ENCODE results near the gene HRH4.

The HRH4 gene

DNA sequence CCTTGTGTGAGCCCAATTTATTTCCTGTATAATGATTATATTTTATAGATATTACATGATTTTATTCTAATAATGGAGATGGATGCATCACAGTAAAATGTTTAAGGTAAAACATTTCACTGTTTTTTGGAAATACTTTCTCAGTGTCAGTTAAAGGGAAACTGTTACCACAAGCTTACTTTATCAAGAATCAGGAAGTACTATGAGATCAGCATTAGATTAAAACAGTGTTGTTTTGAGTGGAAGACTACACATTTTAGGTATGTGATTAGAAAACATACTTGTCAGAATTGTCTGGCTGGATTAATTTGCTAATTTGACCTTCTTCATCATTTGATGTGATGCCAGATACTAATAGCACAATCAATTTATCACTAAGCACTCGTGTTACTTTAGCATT lies at the start of gene HRH4:
HRH4 (plus strand) TSS at position 250 of the 400 bp plus-strand sequence; CDS start at position 342, 92 bp downstream.
- no peak within 1 kb of the TSS for H3K4me3 ChIP-seq (ENCODE audit: low read depth, low read length)
- peak; percentile 10 for DNase-seq (ENCODE audit: low read depth)
- TF ChIP-seq MAX (IDR thresholded peaks at IDR 0.05; ENCODE audit: low read depth, low read length) (no peak), POLR2A (IDR thresholded peaks at IDR 0.05; ENCODE audit: extremely low read depth, insufficient read length) (no peak), MYC (IDR thresholded peaks at IDR 0.05; ENCODE audit: low read depth, low read length) (no peak)
- TF ChIP-seq, protein P1, sequence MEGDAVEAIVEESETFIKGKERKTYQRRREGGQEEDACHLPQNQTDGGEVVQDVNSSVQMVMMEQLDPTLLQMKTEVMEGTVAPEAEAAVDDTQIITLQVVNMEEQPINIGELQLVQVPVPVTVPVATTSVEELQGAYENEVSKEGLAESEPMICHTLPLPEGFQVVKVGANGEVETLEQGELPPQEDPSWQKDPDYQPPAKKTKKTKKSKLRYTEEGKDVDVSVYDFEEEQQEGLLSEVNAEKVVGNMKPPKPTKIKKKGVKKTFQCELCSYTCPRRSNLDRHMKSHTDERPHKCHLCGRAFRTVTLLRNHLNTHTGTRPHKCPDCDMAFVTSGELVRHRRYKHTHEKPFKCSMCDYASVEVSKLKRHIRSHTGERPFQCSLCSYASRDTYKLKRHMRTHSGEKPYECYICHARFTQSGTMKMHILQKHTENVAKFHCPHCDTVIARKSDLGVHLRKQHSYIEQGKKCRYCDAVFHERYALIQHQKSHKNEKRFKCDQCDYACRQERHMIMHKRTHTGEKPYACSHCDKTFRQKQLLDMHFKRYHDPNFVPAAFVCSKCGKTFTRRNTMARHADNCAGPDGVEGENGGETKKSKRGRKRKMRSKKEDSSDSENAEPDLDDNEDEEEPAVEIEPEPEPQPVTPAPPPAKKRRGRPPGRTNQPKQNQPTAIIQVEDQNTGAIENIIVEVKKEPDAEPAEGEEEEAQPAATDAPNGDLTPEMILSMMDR (IDR thresholded peaks at IDR 0.05; ENCODE audit: low read depth, low read length) = no peak

DNA sequence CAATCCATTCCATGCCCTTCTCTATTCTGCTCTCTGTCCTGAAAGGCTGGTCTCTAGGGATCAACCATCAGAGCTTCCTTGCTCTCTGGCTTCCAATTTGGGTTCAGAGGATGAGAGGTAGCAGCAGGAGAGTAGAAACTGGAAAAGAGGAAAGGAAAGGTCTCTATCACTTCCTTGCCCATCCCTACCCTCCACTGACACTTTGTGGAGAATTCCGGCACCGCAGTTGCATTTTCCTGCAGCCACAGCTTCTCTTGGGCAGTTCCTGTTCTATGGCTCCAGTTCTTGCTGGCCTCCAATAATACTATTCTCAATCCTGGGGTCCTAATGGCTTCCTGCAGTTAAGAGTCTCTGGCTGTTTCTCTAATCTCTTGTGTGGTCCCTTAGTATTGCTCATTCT lies 47.3 kb upstream of the HRH4 start:
- H3K4me3 ChIP-seq (ENCODE audit: low read depth, low read length) = no peak overlapping the region
- TF ChIP-seq, protein P1 (IDR thresholded peaks at IDR 0.05; ENCODE audit: low read depth, low read length) = no peak
- no peak for TF ChIP-seq MAX (IDR thresholded peaks at IDR 0.05; ENCODE audit: low read depth, low read length)
- TF ChIP-seq POLR2A (IDR thresholded peaks at IDR 0.05; ENCODE audit: extremely low read depth, insufficient read length) = no peak
- no peak for TF ChIP-seq MYC (IDR thresholded peaks at IDR 0.05; ENCODE audit: low read depth, low read length)
- no peak for DNase-seq (ENCODE audit: low read depth)

DNA sequence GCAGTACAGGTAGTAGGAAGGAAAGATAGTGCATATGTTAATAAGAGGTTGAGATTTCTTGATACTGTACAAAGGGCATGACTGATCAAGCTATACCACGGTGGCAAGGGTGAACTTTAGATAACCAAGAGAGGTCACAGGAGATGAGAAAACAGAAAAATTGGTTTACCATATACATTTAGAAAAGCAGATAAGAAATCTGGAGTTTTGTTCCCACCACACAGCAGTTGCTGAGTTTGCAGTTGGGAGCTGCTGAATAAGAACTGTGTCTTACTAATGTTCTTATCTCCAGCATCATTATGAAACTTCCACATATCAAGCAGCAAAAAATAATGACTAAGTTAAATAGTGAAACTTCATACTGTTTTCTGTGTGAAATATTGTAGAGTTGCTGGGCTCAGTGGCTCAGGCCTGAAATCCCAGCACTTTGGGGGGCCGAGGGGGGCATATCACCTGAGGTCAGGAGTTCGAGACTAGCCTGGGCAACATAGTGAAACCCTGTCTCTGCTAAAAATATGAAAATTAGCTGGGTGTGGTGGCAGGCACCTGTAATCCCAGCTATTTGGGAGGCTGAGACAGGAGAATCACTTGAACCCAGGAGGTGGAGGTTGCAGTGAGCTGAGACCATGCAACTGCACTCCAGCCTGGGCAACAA lies 46.0 kb upstream of the HRH4 start:
- no peak for TF ChIP-seq MAX (IDR thresholded peaks at IDR 0.05; ENCODE audit: low read depth, low read length)
- TF ChIP-seq, protein P1 (IDR thresholded peaks at IDR 0.05; ENCODE audit: low read depth, low read length) = no peak
- TF ChIP-seq MYC (IDR thresholded peaks at IDR 0.05; ENCODE audit: low read depth, low read length) = no peak
- no peak for TF ChIP-seq POLR2A (IDR thresholded peaks at IDR 0.05; ENCODE audit: extremely low read depth, insufficient read length)
- no peak overlapping the region for H3K4me3 ChIP-seq (ENCODE audit: low read depth, low read length)
- DNase-seq (ENCODE audit: low read depth) = no peak

GRCh38 chr18:24417480-24417879 lies 43.0 kb upstream of the HRH4 start:
- no peak for DNase-seq (ENCODE audit: low read depth)
- no peak overlapping the region for H3K4me3 ChIP-seq (ENCODE audit: low read depth, low read length)
- TF ChIP-seq MAX (IDR thresholded peaks at IDR 0.05; ENCODE audit: low read depth, low read length) (no peak), MYC (IDR thresholded peaks at IDR 0.05; ENCODE audit: low read depth, low read length) (no peak), POLR2A (IDR thresholded peaks at IDR 0.05; ENCODE audit: extremely low read depth, insufficient read length) (no peak)
- TF ChIP-seq, protein P1 (IDR thresholded peaks at IDR 0.05; ENCODE audit: low read depth, low read length) = no peak

DNA sequence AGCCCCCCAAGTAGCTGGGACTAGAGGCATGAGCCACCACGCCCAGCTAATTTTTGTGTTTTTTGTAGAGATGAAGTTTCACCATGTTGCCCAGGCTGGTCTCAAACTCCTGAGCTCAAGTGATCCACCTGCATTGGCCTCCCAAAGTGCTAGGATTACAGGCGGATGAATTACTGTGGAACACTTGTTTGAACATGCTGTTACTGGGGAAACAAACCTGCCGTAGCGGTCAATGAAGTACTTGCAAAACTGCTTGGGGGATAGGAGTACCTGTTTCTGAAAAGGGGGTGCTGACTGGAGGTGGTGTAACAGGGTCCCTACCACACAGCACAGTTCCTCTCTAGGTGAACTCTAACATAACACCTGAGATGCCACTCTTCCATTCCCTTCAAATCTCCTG lies 39.9 kb upstream of the HRH4 start:
- no peak overlapping the region for H3K4me3 ChIP-seq (ENCODE audit: low read depth, low read length)
- DNase-seq (ENCODE audit: low read depth) = no peak
- no peak for TF ChIP-seq MYC (IDR thresholded peaks at IDR 0.05; ENCODE audit: low read depth, low read length)
- TF ChIP-seq, protein P1 (IDR thresholded peaks at IDR 0.05; ENCODE audit: low read depth, low read length) = no peak
- TF ChIP-seq POLR2A (IDR thresholded peaks at IDR 0.05; ENCODE audit: extremely low read depth, insufficient read length) = no peak
- TF ChIP-seq MAX (IDR thresholded peaks at IDR 0.05; ENCODE audit: low read depth, low read length) = no peak
